HuH-7 (cell line): ENCODE results near the gene OR2T27.
A peak's percentile ranks its signal among the peaks of the same experiment; 100 is the strongest.
"Not testable (repeated sequence)": the region's sequence is repeated elsewhere in the genome, so short reads cannot be mapped to it uniquely, and the experiment has no call there.

ENCODE experiments used
- DNase-seq: peaks from one replicate; pipeline ENCODE4 v3.0.0; 2011; ENCODE audit warnings: low spot score

Gene OR2T27

GRCh38 chr1:248640906-248641305 lies 14.4 kb downstream of the OR2T27 start:
- DNase-seq = not testable (repeated sequence)

DNA sequence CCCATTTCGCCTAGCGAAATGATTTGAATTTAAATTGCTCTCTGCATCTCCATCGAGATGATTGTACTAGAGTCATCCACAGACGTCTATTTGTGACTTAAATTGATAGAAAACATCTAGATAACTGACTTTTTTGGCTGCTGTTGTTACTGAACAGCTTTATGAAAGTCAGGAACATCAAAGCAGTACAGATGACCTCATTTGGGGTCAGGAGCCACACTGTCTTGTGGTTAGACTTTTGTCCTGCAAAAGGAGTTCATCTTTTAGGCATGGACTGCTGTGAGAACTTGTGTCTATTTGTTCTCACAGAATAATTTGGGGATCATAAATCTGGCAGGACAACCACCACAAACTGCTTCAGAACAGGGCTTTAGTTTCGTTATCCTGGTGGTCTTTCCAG lies 15.7 kb downstream of the OR2T27 start:
- DNase-seq = not testable (repeated sequence)

GRCh38 chr1:248636612-248637011 lies 18.7 kb downstream of the OR2T27 start:
- DNase-seq = not testable (repeated sequence)

DNA sequence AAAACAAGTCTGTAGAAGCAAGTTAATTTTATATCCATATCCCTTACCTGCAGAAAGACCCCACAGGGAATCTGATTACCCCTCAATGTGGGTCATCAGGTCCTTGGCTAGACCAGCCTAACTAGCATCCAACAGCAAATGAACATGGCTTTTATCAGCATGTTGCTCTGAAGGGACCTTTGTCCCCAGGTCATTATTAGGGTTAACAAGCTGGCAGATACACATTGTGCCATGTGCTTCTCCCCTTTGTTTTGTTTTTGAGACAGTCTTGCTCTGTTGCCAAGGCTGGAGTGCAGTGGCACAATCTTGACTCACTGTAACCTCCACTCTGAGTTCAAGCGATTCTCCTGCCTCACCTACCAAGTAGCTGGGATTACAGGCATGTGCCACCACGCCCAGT lies 20.3 kb downstream of the OR2T27 start, which contains the start of gene OR2T11:
Gene OR2T11, minus strand, starts transcription at position 101 of the 400 bp plus-strand sequence. CDS start 7,963 bp downstream, outside the sequence.
- DNase-seq = not testable (repeated sequence)

- no peak for DNase-seq
Observed at GRCh38 chr1:248631354-248632008, 23.8 kb downstream of the OR2T27 start.

DNA sequence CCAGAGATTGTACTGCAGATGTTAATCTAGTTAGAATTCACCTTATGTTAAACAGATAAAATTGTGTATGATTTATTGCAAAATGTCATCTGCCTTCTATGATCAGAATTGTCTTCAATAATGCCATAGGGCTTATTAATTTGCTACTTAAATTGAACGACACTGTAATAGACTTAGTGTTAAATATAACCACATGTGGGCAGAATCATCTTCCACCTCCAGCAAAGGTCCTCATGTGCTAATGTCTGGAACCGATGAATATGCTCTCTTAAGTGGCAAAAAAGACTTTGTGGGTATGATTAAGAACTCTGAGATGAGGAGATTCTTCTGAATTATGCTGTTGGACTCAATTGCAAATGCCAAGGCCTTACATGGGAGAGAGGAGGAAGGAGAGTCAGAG lies 24.8 kb downstream of the OR2T27 start:
- DNase-seq = no peak

DNA sequence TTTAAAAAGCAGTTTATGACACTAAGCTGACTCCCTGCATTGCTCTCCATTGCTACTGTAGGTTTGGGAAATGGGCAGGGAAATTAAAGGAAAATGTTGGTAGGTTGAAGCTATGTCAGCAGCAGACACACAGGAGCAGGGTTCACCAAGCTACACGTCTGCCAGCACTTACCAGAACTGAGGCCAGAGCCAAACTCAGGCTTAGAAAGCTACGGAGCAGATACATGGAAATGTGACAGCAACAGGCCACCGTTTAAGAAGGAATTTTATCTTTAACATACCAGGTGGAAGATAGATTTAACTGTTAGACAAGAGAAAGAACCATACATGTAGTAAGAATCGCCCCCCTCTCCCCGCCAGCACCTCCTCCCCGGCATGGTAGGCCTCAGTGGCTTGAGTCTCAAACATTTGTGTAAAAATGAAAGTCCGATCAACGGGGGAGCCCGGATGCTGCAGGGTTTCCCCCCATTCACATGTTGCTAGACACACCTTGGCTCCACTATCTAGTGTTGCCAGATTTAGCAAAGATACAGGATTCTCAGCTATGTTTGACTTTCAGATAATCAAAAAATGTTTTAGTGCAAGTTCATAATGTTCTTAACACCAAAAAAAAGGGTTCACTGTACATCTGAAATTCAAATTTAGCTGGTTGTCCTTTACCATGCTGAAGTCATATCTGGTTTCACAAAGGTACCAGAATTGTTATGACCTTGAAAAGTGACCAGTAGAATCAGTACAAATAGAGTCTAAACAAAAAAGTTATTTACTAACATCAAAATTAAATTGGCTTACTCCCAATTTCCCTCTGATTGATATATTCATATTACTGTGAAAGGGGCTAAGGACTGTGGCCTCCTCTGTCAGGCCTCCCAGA lies 27.1 kb downstream of the OR2T27 start:
- no peak for DNase-seq

- no peak for DNase-seq
Observed at GRCh38 chr1:248625971-248626370, 29.4 kb downstream of the OR2T27 start.

GRCh38 chr1:248625166-248625565 lies 30.2 kb downstream of the OR2T27 start:
- no peak for DNase-seq

- peak; percentile 32 for DNase-seq
Observed at GRCh38 chr1:248622570-248623001, 32.7 kb downstream of the OR2T27 start.

DNA sequence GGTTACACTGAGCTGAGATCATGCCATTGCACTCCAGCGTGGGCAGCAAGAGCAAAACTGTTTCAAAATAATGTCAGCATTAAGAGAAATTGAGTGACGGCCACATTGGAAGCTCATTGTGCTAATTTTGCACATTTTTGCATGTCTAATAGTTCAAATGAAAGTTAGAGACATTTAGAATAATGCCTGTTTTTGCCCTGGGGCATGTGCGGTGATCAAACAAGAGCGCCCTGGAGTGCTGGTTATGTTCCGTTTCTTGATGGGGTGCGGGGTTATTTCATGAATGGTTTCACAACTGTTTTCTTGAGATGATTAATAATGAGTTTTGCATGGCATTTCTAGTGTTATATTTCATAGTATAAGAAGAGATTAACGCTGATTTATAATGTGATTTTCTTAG lies 33.6 kb downstream of the OR2T27 start:
- no peak for DNase-seq

DNA sequence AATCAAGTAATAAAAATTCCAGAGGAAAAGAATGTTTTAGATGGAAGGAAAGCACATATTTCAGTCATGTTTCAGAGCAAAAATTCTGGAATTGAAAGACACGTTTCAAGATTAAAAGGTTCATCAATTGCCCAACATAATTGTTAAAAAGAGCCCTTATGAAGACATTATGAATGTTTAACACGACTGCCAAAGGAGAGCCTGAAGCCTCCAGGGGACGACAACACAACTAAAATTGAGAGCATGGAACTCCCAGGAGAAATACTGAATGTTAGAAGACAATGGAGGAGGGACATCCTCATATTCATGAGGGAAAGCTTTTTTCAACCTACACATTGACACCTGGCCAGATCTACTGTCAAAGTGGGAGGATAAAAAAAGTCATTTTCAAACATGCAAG lies 36.5 kb downstream of the OR2T27 start:
- no peak for DNase-seq

DNA sequence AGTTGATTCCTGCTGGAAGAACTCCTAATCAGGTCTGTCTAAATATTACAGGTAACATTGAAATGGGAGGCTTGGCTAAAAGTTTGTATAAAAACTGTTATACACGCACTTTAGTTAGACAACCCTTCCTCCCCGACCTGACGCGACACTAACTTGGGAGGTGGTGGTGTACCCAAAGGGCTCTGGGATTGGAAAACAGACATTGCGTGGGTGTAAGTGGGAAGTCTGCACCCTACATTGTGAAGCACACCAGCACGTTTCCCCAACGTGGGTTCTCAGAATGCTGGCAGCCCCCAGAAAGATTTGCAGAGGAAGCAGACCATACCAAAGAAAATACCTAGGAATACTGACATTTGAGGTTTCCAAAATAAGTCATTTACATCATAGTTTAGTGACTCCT lies 37.2 kb downstream of the OR2T27 start:
- DNase-seq = no peak

DNA sequence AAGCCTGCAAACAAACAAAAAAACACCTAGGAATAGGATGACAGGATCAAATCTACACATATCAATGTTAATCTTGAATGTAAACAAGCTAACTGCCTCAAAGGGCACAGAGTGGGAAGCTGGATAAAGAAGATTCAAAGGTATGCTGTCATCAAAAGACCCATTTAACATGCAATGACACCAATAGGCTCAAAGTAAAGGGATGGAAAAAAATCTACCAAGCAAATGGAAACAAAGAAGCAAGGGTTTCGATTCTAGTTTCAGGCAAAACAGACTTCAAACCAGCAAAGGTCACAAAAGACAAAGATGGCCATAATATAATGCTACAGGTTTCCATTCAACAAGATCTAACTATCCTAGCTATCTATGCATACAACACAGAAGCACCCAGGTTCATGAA lies 41.6 kb downstream of the OR2T27 start:
- DNase-seq = no peak

DNA sequence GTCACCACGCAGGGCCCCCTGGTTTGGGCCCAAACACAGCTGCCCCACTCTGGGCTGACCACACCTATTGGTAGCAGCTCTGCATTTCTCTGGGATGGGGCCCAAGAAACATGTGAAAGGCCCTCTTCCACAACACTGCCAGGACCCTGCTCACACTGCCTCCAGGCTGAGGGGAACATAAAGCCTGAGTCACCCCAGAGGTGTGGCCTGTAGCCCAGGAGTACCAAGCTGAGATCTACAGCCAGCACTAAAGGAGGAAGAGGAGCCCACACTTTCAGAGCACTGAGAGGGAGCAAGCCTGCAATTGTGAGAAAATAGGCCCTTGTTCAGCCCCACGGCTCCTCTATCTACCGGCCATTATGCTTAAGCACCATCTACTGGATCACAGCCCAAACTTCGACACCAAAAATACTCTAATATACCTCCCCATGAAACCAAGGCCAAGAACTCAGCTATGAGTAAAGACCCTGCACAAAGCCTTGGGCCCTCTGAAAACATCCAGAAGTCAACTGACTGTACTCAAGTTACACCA lies 43.4 kb downstream of the OR2T27 start:
- DNase-seq = no peak

DNA sequence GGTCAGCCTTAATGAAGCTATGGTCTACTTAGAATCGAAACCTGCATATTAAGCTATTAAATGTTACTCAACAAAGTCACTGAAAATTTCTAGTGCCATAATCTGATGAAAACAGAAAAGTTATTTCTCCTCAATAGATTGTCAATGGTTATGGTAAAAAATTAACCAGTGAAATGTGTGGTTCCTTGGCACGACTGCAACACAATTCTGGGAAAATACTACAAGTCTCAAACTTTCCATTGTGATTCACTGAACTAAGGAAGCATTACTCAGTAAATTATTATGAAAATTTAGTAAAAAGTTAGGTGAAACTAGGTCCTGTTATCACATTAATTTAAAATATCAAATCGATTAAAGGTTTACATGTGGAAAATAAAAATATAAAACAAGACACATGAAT lies 45.0 kb downstream of the OR2T27 start:
- no peak for DNase-seq
